Ammon's horn (tissue), 1 donor: Measurements from ENCODE around the gene SELENON.
"Not testable (repeated sequence)": the region's sequence is repeated elsewhere in the genome, so short reads cannot be mapped to it uniquely, and the experiment has no call there.

Experiments used
- DNase-seq: peaks from one replicate; pipeline ENCODE4 v3.0.0-alpha.2; 2016; ENCODE audit warnings: low spot score

Gene SELENON

DNA sequence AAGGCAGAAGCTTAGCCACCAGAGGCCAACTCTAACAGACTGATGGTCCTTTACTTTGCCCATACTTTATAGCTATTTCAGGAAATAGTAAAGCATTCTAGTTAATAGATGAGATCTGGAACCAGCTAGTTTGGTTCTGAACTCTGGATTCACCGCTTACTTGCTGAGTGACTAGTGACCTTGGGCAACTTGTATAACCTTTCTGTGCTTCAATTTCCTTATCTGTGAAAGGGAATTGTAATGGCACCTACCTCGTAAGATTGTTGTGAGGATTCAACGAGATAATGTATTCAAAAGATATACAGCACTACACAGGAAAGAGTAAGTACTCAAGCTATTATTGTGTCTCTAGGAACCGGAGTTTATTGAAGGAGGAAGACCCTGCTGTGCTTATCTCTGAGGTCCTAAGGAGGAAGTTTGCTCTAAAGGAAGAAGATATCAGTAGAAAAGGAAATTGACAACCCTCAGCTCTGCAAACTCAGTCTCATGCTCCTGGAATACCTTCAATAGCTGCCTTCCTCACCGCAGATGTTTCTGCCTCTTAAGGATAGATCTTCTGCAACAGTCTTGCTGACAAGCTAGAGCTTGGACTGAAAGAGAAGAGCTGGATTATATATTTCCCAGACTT lies 31.7 kb downstream of the SELENON start:
- DNase-seq, result no peak

- DNase-seq, result no peak
Measured at GRCh38 chr1:25832336-25833037, 32.5 kb downstream of the SELENON start.

GRCh38 chr1:25833158-25833557 lies 33.2 kb downstream of the SELENON start:
- no peak for DNase-seq

DNA sequence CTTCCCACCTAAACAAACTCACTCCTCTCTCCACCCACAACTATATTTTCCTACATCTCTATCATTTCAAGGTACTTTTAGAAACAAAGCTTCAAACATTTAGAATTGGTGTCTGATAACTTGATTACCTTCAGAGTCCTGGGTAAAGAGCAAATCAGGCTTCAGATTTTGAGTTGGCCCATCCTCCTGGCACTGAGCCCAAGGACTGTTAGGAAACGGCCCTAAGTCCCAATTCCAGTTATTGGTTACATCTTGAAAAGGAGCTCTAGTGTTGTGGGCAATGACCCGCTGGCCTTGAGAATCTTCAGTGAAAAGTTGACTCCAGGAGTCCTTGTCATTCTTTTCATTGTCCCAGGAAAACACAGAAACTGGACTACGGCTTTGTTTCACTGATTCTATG lies 34.9 kb downstream of the SELENON start:
- no peak for DNase-seq

DNA sequence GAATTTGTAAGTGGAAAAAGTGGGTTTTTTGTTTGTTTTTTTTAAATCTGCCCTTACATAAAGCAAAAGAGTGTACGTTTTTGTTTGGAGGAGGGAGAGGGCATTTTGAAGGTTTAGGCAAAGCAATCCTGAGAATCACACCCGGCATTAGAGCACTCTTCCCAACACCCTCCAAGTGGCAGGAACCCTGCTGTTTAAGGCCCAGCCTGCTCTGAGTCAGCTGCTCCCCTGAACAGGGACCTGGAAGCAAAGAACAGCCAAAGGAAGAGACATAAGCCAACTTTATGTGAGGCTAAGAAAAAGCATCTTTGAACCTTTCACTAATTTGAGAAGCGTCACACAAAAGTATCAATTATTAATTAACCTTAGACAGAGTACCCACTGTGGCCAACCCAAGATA lies 36.7 kb downstream of the SELENON start:
- no peak for DNase-seq

- DNase-seq, result no peak
Measured at GRCh38 chr1:25837262-25837875, 37.4 kb downstream of the SELENON start.

DNA sequence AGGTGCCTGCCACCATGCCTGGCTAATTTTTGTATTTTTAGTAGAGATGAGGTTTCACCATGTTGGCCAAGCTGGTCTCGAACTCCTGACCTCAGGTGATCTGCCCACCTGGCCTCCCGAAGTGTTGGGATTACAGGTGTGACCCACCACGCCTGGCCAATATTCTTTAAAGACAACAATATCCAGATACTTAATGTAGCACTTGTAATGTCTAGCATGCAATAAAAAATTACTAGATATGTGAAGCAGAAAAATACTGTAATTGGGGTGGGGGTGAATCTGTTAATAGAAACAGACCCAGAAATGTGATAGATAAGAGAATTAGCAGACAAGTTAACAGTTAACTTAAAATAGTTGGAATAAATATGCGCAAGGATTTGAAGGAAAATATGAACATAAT lies 39.8 kb downstream of the SELENON start:
- DNase-seq, result not testable (repeated sequence)

DNA sequence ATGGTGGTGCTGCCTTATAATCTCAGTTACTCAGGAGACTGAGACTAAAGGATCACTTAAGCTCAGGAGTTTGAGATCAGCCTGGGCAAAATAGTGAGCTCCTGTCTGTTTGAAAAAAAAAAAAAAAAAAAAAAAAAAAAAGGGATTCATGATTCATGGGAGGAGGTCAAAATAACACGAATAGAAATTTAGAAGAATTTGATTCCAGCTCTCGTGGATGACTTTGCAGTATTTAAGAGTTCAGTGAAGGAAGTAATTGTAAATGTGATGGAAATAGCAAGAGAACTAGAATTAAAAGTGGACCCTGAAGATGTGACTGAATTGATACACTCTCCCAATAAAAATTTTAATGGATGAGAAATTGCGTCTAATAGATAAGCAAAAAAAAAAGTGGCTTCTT lies 43.5 kb downstream of the SELENON start:
- no peak for DNase-seq

GRCh38 chr1:25844536-25845337 lies 44.7 kb downstream of the SELENON start:
- no peak for DNase-seq

DNA sequence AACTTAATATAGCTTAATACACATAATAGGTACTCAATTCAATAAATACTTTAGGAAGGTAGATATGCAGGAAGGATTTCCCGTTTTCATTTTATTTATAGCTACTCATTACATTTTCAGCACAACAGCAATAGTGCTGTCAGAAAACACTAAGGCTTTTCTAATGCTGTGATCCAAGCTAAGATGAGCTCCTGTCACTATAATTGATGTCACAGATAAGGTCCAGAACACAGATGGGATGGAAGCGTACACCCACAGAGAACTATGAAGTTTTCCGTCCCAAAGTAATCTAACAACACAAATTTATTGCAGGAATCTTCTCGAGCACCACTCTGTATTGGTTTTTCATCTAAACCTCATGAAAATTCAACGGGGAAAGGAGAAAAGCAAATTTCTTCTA lies 45.7 kb downstream of the SELENON start:
- DNase-seq, result no peak

DNA sequence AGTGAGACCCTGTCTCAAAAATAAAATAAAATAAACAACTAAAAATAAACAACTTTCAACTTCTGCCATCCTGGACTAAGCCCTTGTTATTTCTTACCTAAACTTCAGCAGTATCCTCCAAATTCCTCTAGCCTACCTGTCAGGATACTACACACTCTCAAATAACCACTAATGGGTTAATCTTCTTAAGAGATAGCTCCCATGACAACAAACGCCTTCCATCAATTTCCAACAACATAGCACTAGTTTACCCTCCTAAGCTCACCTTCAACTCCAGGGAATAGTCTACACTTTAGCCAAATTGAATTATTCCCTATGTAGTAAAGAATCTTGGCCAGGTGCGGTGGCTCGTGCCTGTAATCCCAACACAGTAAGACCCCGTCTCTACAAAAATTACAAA lies 47.9 kb downstream of the SELENON start:
- DNase-seq, result no peak

DNA sequence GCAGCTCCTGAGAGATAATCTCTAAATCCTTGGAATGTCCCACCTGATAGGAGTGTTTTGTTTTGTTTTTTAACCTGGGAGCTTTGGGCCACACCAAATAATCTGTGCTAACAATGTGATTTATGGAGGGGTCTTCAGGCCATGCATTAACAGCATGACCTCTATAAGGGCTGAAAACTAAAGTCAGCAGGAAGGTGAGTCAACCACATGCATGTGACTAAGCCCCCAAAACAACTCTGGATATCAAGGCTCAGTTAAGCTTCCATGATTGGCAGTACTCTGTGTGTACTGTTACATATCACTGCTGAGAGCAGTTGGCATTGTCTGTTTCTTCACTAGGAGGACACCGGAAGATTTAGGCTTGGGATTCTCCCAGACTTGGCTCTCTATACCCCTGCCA lies 48.5 kb downstream of the SELENON start:
- no peak for DNase-seq

DNA sequence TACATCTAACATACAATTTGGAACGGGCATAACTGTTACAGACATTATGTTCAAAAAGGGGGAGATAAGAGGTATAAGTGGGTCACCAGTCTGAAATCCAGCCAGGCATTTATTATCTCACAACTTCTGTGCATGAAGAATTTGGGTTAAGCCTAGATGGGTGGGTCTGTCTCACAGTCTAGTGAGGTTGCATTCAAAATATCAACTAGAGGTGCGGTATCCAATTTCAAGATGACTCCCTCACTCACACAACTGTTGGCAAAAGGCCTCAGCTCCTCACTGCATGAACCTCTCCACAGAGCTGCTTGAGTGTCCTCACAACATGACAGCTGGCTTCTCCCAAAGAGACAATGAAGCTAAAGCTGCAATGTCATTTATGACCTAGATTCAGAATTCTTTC lies 54.6 kb downstream of the SELENON start:
- DNase-seq, result no peak

DNA sequence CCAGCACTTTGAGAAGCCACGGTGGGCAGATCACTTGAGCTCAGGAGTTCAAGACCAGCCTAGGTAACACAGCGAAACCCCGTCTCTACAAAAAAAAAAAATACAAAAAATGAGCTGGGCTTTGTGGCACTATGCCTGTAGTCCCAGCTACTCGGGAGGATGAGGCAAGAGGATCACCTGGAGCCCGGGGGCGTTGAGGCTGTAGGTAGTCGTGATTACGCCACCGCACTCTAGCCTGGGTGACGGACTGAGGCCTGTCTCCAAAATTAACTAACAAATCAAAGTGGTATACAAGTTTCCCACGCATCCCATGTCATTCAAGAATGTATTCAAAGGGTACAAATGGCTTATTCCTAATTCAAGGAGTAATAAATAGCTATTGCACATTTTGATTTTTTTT lies 56.9 kb downstream of the SELENON start:
- DNase-seq, result no peak

- DNase-seq, result no peak
Measured at GRCh38 chr1:25858494-25858893, 58.5 kb downstream of the SELENON start.

- DNase-seq, result peak; percentile 87
Measured at GRCh38 chr1:25858906-25859789, 59.2 kb downstream of the SELENON start, which contains the start of gene AUNIP. Gene AUNIP, minus strand, starts transcription at chr1:25859457. Its CDS starts 100 bp downstream, at chr1:25859357.

- peak; percentile 22 for DNase-seq
Measured at GRCh38 chr1:25861316-25862286, 61.6 kb downstream of the SELENON start.

- DNase-seq, result no peak
Measured at GRCh38 chr1:25862785-25863485, 62.9 kb downstream of the SELENON start.

GRCh38 chr1:25863486-25864262 lies 63.7 kb downstream of the SELENON start:
- DNase-seq, result no peak
